ENCODE data around the gene ETV2. TPM values are rescaled to one million over a fixed set of nuclear protein-coding genes. Genes with fewer than 3 reads are reported as not detected.

The ETV2 gene
- total RNA-seq, 1 experiment from 2014 or later: 0.75 TPM

GRCh38 chr19:35656700-35657099, 15.2 kb downstream of the ETV2 start:
- Histone ChIP-seq H3K4me3 (ENCODE audit: low read length) (no peak overlapping the region), H2AFZ (ENCODE audit: low read length) (no peak overlapping the region), H3K27me3 (ENCODE audit: low read length) (no peaks in the 10 kb centered on the region), H3K4me2 (ENCODE audit: low read depth, low read length, poor library complexity, severe bottlenecking) (no peak overlapping the region), H3K79me2 (ENCODE audit: low read length) (no peaks in the 10 kb centered on the region), H3K9me2 (replicated peaks; ENCODE audit: insufficient read depth, low read length) (no peaks in the 10 kb centered on the region), H4K20me1 (ENCODE audit: insufficient read depth, low read depth, low read length) (no peaks in the 10 kb centered on the region), H3K9ac (ENCODE audit: low read length) (no peak overlapping the region), H3K4me1 (ENCODE audit: low read length) (no peaks in the 10 kb centered on the region), H3K9me3 (ENCODE audit: low read length) (no peaks in the 10 kb centered on the region), H3K36me3 (ENCODE audit: insufficient read depth, low read length) (peaks cover 21% of the 10 kb centered on the region), H3K27ac (ENCODE audit: low read length) (no peak overlapping the region)
- DNase-seq: no peak

GRCh38 chr19:35657904-35658700, 16.6 kb downstream of the ETV2 start:
- no peaks in the 10 kb centered on the region for H3K9me3 ChIP-seq (ENCODE audit: low read length)
- H3K36me3 ChIP-seq (ENCODE audit: insufficient read depth, low read length): peaks cover 21% of the 10 kb centered on the region

GRCh38 chr19:35661995-35662340, 20.4 kb downstream of the ETV2 start:
- Histone ChIP-seq H3K27ac (ENCODE audit: low read length) (no peak overlapping the region), H3K9ac (ENCODE audit: low read length) (no peak overlapping the region), H4K20me1 (ENCODE audit: insufficient read depth, low read depth, low read length) (no peaks in the 10 kb centered on the region), H3K79me2 (ENCODE audit: low read length) (no peaks in the 10 kb centered on the region), H2AFZ (ENCODE audit: low read length) (no peak overlapping the region), H3K9me2 (replicated peaks; ENCODE audit: insufficient read depth, low read length) (no peaks in the 10 kb centered on the region), H3K36me3 (ENCODE audit: insufficient read depth, low read length) (peaks cover 8% of the 10 kb centered on the region), H3K4me1 (ENCODE audit: low read length) (no peaks in the 10 kb centered on the region), H3K27me3 (ENCODE audit: low read length) (no peaks in the 10 kb centered on the region), H3K4me3 (ENCODE audit: low read length) (no peak overlapping the region), H3K4me2 (ENCODE audit: low read depth, low read length, poor library complexity, severe bottlenecking) (no peak overlapping the region), H3K9me3 (ENCODE audit: low read length) (no peaks in the 10 kb centered on the region)
- no peak for DNase-seq

More at GRCh38 chr19:35657904-35658700, 16.6 kb downstream of the ETV2 start:
- Histone ChIP-seq H3K27me3 (ENCODE audit: low read length) (no peaks in the 10 kb centered on the region), H3K4me1 (ENCODE audit: low read length) (no peaks in the 10 kb centered on the region), H2AFZ (ENCODE audit: low read length) (no peak overlapping the region), H3K27ac (ENCODE audit: low read length) (no peak overlapping the region), H3K9me2 (replicated peaks; ENCODE audit: insufficient read depth, low read length) (no peaks in the 10 kb centered on the region), H3K4me3 (ENCODE audit: low read length) (no peak overlapping the region), H3K4me2 (ENCODE audit: low read depth, low read length, poor library complexity, severe bottlenecking) (no peak overlapping the region), H4K20me1 (ENCODE audit: insufficient read depth, low read depth, low read length) (no peaks in the 10 kb centered on the region), H3K9ac (ENCODE audit: low read length) (no peak overlapping the region), H3K79me2 (ENCODE audit: low read length) (no peaks in the 10 kb centered on the region)
- DNase-seq: peak; percentile 40

GRCh38 chr19:35663981-35664380, 22.4 kb downstream of the ETV2 start:
- Histone ChIP-seq H3K4me3 (ENCODE audit: low read length) (no peak overlapping the region), H3K9me2 (replicated peaks; ENCODE audit: insufficient read depth, low read length) (no peaks in the 10 kb centered on the region), H3K9ac (ENCODE audit: low read length) (no peak overlapping the region), H3K27me3 (ENCODE audit: low read length) (no peaks in the 10 kb centered on the region), H3K79me2 (ENCODE audit: low read length) (no peaks in the 10 kb centered on the region), H3K4me2 (ENCODE audit: low read depth, low read length, poor library complexity, severe bottlenecking) (no peak overlapping the region), H3K27ac (ENCODE audit: low read length) (no peak overlapping the region), H2AFZ (ENCODE audit: low read length) (no peak overlapping the region), H3K9me3 (ENCODE audit: low read length) (no peaks in the 10 kb centered on the region), H3K4me1 (ENCODE audit: low read length) (no peaks in the 10 kb centered on the region), H3K36me3 (ENCODE audit: insufficient read depth, low read length) (no peaks in the 10 kb centered on the region), H4K20me1 (ENCODE audit: insufficient read depth, low read depth, low read length) (no peaks in the 10 kb centered on the region)
- peak; percentile 26 for DNase-seq

- peak; percentile 19 for DNase-seq
- Histone ChIP-seq H3K9me2 (replicated peaks; ENCODE audit: insufficient read depth, low read length) (no peaks in the 10 kb centered on the region), H3K4me2 (ENCODE audit: low read depth, low read length, poor library complexity, severe bottlenecking) (no peak overlapping the region), H3K36me3 (ENCODE audit: insufficient read depth, low read length) (no peaks in the 10 kb centered on the region), H3K4me3 (ENCODE audit: low read length) (no peak overlapping the region), H3K27me3 (ENCODE audit: low read length) (no peaks in the 10 kb centered on the region), H2AFZ (ENCODE audit: low read length) (no peak overlapping the region), H4K20me1 (ENCODE audit: insufficient read depth, low read depth, low read length) (no peaks in the 10 kb centered on the region), H3K9ac (ENCODE audit: low read length) (no peak overlapping the region), H3K79me2 (ENCODE audit: low read length) (no peaks in the 10 kb centered on the region), H3K27ac (ENCODE audit: low read length) (no peak overlapping the region), H3K9me3 (ENCODE audit: low read length) (no peaks in the 10 kb centered on the region), H3K4me1 (ENCODE audit: low read length) (no peaks in the 10 kb centered on the region)
Observed at GRCh38 chr19:35665157-35665556, 23.6 kb downstream of the ETV2 start.

GRCh38 chr19:35665604-35666003, 24.1 kb downstream of the ETV2 start:
- Histone ChIP-seq H3K4me2 (ENCODE audit: low read depth, low read length, poor library complexity, severe bottlenecking) (no peak overlapping the region), H3K9me3 (ENCODE audit: low read length) (no peaks in the 10 kb centered on the region), H3K4me1 (ENCODE audit: low read length) (no peaks in the 10 kb centered on the region), H3K4me3 (ENCODE audit: low read length) (no peak overlapping the region), H2AFZ (ENCODE audit: low read length) (no peak overlapping the region), H3K27ac (ENCODE audit: low read length) (no peak overlapping the region), H3K79me2 (ENCODE audit: low read length) (no peaks in the 10 kb centered on the region), H4K20me1 (ENCODE audit: insufficient read depth, low read depth, low read length) (no peaks in the 10 kb centered on the region), H3K36me3 (ENCODE audit: insufficient read depth, low read length) (no peaks in the 10 kb centered on the region), H3K9ac (ENCODE audit: low read length) (no peak overlapping the region), H3K9me2 (replicated peaks; ENCODE audit: insufficient read depth, low read length) (no peaks in the 10 kb centered on the region), H3K27me3 (ENCODE audit: low read length) (no peaks in the 10 kb centered on the region)
- peak; percentile 12 for DNase-seq

GRCh38 chr19:35666251-35666913, 24.8 kb downstream of the ETV2 start, which contains the start of gene UPK1A:
UPK1A (plus strand) TSS chr19:35666517; CDS start chr19:35666813, 296 bp downstream.
- Histone ChIP-seq H3K9ac (ENCODE audit: low read length) (no peak within 1 kb of the TSS), H3K27me3 (ENCODE audit: low read length) (no peaks in the 10 kb centered on the region), H3K36me3 (ENCODE audit: insufficient read depth, low read length) (no peaks in the 10 kb centered on the region), H3K4me2 (ENCODE audit: low read depth, low read length, poor library complexity, severe bottlenecking) (no peak within 1 kb of the TSS), H4K20me1 (ENCODE audit: insufficient read depth, low read depth, low read length) (no peaks in the 10 kb centered on the region), H3K4me3 (ENCODE audit: low read length) (no peak within 1 kb of the TSS), H3K9me2 (replicated peaks; ENCODE audit: insufficient read depth, low read length) (no peaks in the 10 kb centered on the region), H3K9me3 (ENCODE audit: low read length) (no peaks in the 10 kb centered on the region), H2AFZ (ENCODE audit: low read length) (no peak within 1 kb of the TSS), H3K4me1 (ENCODE audit: low read length) (no peaks in the 10 kb centered on the region), H3K79me2 (ENCODE audit: low read length) (no peaks in the 10 kb centered on the region), H3K27ac (ENCODE audit: low read length) (no peak within 1 kb of the TSS)
- DNase-seq: peak; percentile 16

- peak; percentile 39 for DNase-seq
- Histone ChIP-seq H3K4me3 (ENCODE audit: low read length) (no peak overlapping the region), H4K20me1 (ENCODE audit: insufficient read depth, low read depth, low read length) (no peaks in the 10 kb centered on the region), H2AFZ (ENCODE audit: low read length) (no peak overlapping the region), H3K27ac (ENCODE audit: low read length) (no peak overlapping the region), H3K4me1 (ENCODE audit: low read length) (no peaks in the 10 kb centered on the region; the same call in 1 of the 2 replicates), H3K4me2 (ENCODE audit: low read depth, low read length, poor library complexity, severe bottlenecking) (no peak overlapping the region), H3K9me3 (ENCODE audit: low read length) (no peaks in the 10 kb centered on the region), H3K79me2 (ENCODE audit: low read length) (no peaks in the 10 kb centered on the region), H3K27me3 (ENCODE audit: low read length) (no peaks in the 10 kb centered on the region), H3K36me3 (ENCODE audit: insufficient read depth, low read length) (no peaks in the 10 kb centered on the region), H3K9ac (ENCODE audit: low read length) (no peak overlapping the region), H3K9me2 (replicated peaks; ENCODE audit: insufficient read depth, low read length) (no peaks in the 10 kb centered on the region)
Observed at GRCh38 chr19:35669566-35669965, 28.0 kb downstream of the ETV2 start.
